Measurements from ENCODE around the gene TIMM13. TPM values are rescaled to one million over a fixed set of nuclear protein-coding genes. Genes with fewer than 3 reads are reported as not detected.

TIMM13 gene
- polyA plus RNA-seq, 3 donors: 17.3 to 89.3 (median 72.4) TPM

DNA sequence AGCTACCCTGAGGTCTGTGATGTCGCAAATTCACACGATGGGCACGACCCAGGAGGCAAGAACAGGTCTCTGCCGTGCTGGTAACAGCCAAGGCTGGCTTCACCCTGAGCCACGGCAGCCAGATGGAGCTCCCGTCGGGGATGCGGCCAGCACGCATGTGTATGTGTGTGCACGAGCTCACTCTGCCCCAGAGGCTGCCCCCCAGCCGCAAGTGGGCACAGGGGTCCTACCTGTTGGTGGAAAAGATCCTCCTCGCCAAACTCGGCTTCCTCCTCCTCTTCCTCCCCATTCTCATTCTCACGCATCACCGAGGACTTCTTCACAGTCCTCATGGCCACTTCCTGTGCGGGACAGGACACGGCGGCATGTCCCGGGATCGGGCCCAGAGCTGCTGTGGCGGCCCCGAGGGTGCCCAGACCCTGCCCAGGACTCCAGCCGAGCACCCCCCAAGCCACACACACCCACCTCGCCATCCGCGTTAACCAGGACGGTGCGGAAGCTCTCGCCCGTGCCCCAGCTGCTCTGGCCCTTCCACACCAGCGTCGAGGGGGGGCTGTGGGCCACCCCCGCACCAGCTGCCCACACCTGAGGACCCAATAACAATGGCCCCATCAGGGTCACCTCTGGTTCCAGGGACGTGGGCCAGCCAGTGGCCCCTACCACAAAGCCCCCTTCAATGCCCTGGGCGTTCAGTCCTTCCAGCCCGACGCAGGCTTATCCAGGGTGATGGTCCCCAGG is 4.1 kb upstream of the TIMM13 start:
- TF ChIP-seq, protein P1, sequence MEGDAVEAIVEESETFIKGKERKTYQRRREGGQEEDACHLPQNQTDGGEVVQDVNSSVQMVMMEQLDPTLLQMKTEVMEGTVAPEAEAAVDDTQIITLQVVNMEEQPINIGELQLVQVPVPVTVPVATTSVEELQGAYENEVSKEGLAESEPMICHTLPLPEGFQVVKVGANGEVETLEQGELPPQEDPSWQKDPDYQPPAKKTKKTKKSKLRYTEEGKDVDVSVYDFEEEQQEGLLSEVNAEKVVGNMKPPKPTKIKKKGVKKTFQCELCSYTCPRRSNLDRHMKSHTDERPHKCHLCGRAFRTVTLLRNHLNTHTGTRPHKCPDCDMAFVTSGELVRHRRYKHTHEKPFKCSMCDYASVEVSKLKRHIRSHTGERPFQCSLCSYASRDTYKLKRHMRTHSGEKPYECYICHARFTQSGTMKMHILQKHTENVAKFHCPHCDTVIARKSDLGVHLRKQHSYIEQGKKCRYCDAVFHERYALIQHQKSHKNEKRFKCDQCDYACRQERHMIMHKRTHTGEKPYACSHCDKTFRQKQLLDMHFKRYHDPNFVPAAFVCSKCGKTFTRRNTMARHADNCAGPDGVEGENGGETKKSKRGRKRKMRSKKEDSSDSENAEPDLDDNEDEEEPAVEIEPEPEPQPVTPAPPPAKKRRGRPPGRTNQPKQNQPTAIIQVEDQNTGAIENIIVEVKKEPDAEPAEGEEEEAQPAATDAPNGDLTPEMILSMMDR (IDR thresholded peaks at IDR 0.05): no peak
- Histone ChIP-seq H3K4me2 (replicated peaks; ENCODE audit: extremely low read depth, low read length, poor library complexity, severe bottlenecking) (no peak overlapping the region), H3K36me3 (replicated peaks in 1 of 2; ENCODE audit: control insufficient read depth in 1 of 2, insufficient read depth in 2 of 2, low read length in 2 of 2) (peaks cover 21 to 53% of the 10 kb centered on the region in 2 donors), H4K20me1 (ENCODE audit: insufficient read depth, low read length) (peaks cover 8% of the 10 kb centered on the region), H3K79me2 (ENCODE audit: insufficient read depth, low read length) (peaks cover 9% of the 10 kb centered on the region), H3K4me3 (replicated peaks in 1 of 3; ENCODE audit: low read depth in 2 of 3, low read length in 3 of 3) (no peak overlapping the region), H3K4me1 (ENCODE audit: control insufficient read depth in 1 of 2, insufficient read depth in 2 of 2, low read length in 2 of 2) (peaks cover 14 to 19% of the 10 kb centered on the region in 2 donors), H3K27me3 (ENCODE audit: control insufficient read depth in 2 of 2, insufficient read depth in 2 of 2, low read length in 2 of 2) (no peaks in the 10 kb centered on the region), H3K9me3 (replicated peaks in 1 of 2; ENCODE audit: control insufficient read depth in 1 of 2, insufficient read depth in 1 of 2, low read length in 2 of 2) (no peaks in the 10 kb centered on the region), H2AFZ (ENCODE audit: insufficient read depth, low read depth, low read length, poor library complexity, severe bottlenecking) (no peak overlapping the region), H3K9ac (ENCODE audit: insufficient read depth, low read length, poor library complexity, severe bottlenecking) (no peak overlapping the region), H3K27ac (ENCODE audit: low read depth in 1 of 2, low read length in 2 of 2) (no peak overlapping the region)
- Mint-ChIP-seq H3K27ac (peak overlapping the region in 3 of 7 donors; percentile 35 to 78 (median 37)), H3K4me1 (peaks cover 10% of the 10 kb centered on the region), H3K4me3 (no peak overlapping the region), H3K36me3 (peaks cover 21 to 54% of the 10 kb centered on the region in 2 donors), H3K27me3 (ENCODE audit: low read depth in 3 of 3) (no peaks in the 10 kb centered on the region), H3K9me3 (no peaks in the 10 kb centered on the region)
- no peak for DNase-seq
- WGBS (ENCODE audit: insufficient coverage): 94% methylated on average over 32 of the region's 37 CpGs
- intact Hi-C loops (cut with micrococcal nuclease): no loop called here

DNA sequence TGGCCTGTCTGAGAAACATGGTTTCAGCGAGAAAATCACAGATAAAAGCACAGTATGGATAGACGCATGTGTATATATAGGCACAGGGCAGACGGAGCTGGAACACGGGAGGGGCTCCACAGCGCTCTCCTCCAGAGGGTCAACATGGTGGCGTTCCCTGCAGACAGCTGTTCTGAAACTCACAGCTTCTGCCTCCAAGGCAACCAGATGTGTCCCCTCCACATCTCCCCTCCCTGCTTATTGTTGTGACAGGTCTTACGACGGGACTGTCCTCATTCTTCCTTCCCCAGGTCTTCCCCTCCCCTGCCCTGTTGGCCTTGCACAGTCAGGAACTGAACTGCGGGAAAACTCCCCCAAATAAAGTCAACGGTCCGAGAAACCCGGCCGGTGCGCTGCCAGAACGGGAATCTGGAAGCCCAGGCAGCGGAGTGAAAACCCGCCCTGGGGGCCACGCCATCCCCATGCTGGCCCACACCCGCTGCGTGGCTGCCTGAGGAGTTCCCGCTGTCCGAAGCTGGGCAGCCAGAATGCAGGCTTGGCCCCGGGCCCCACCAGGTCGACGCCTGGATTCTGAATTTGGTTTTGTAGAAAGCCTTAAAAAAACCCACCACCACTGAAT is 2.6 kb upstream of the TIMM13 start:
- TF ChIP-seq, protein P1 (IDR thresholded peaks at IDR 0.05): no peak
- intact Hi-C loops (cut with micrococcal nuclease): no loop called here

More for the DNA sequence above, 2.6 kb upstream of the TIMM13 start:
- peaks cover 21 to 28% of the 10 kb centered on the region in 2 donors for H3K4me1 ChIP-seq (ENCODE audit: control insufficient read depth in 1 of 2, insufficient read depth in 2 of 2, low read length in 2 of 2)
- no peak overlapping the region for H3K4me3 Mint-ChIP-seq
- peak overlapping the region in 3 of 7 donors; percentile 22 to 62 (median 55) for H3K27ac Mint-ChIP-seq
- H3K36me3 Mint-ChIP-seq: peaks cover 16 to 48% of the 10 kb centered on the region in 2 donors
- peak in 1 of 3 donors; percentile 5 for DNase-seq
- no peak overlapping the region for H2AFZ ChIP-seq (ENCODE audit: insufficient read depth, low read depth, low read length, poor library complexity, severe bottlenecking)
- peaks cover 17% of the 10 kb centered on the region for H3K4me1 Mint-ChIP-seq
- H4K20me1 ChIP-seq (ENCODE audit: insufficient read depth, low read length): peaks cover 21% of the 10 kb centered on the region
- H3K9me3 ChIP-seq (replicated peaks in 1 of 2; ENCODE audit: control insufficient read depth in 1 of 2, insufficient read depth in 1 of 2, low read length in 2 of 2): no peaks in the 10 kb centered on the region
- H3K27me3 Mint-ChIP-seq (ENCODE audit: low read depth in 3 of 3): no peaks in the 10 kb centered on the region
- H3K9me3 Mint-ChIP-seq: no peaks in the 10 kb centered on the region
- no peak overlapping the region for H3K9ac ChIP-seq (ENCODE audit: insufficient read depth, low read length, poor library complexity, severe bottlenecking)
- no peaks in the 10 kb centered on the region for H3K27me3 ChIP-seq (ENCODE audit: control insufficient read depth in 2 of 2, insufficient read depth in 2 of 2, low read length in 2 of 2)
- no peak overlapping the region for H3K4me2 ChIP-seq (replicated peaks; ENCODE audit: extremely low read depth, low read length, poor library complexity, severe bottlenecking)
- H3K79me2 ChIP-seq (ENCODE audit: insufficient read depth, low read length): peaks cover 21% of the 10 kb centered on the region
- H3K27ac ChIP-seq (ENCODE audit: low read depth in 1 of 2, low read length in 2 of 2): peak overlapping the region in 1 of 2 donors; percentile 3
- peaks cover 18 to 59% of the 10 kb centered on the region in 2 donors for H3K36me3 ChIP-seq (replicated peaks in 1 of 2; ENCODE audit: control insufficient read depth in 1 of 2, insufficient read depth in 2 of 2, low read length in 2 of 2)
- no peak overlapping the region for H3K4me3 ChIP-seq (replicated peaks in 1 of 3; ENCODE audit: low read depth in 2 of 3, low read length in 3 of 3)
- WGBS (ENCODE audit: insufficient coverage): 95% methylated on average over 21 of the region's 25 CpGs

Measured in CD14-positive monocyte (primary cell).